Activated gamma-delta T cell treated with anti-CD3 and anti-CD28 coated beads, Interleukin-2, amount 50 U/mL, for 16 hours (primary cell): Measurements from ENCODE around the gene ALDH1L1.

Experiments used
- DNase-seq: peaks from one replicate; pipeline ENCODE4 v3.0.0-alpha.2; 2020; ENCODE audit warnings: low read depth

ALDH1L1 gene

DNA sequence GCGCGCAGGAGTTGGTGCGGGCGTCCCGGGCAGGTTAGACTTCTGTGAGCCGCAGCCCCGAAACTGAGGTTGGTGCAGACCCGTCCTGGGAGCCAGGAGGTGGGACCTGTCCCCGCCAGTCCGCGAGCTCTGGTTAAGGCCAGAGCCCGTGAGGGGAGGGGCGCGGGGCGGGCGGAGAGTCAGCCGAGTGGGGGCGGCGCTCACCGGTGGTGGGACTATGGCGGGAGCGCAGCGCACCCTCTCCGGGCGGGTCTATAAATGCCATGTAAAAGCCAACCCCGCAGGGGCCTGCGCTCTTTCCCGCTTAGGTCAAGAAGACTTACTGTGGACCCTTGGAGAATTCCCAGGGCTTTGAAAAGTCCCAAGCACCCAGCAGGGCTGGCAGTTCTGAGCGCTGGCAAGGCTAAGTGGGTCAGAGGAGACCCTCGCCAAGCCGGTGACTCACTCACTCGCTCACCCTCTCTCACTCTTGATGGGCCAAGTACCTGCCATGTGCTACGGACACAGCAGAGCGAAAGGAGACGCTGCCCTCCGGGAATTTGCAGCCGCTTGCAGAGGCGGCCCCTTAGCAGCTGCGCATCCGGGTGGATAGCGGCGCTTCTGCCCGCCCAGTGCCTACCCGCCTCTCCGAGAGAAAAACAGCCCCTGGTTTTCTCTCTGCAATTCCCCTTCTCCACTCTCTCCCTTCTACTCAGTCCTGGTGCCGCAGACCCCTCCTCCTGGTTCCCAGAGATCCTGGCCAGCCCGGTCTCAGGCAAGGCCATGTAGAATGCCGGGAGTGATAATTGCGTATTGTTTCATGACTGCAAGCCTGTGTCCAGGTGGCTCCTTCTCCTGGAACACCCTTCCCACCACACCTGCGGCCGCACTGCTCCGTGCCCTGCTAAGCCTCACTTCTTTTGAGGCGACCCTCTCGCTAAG is at the start of gene ALDH1L1:
Gene ALDH1L1, minus strand, starts transcription at position 110 of the 921 bp plus-strand sequence. CDS start 19,607 bp downstream, outside the sequence.
- no peak for DNase-seq

DNA sequence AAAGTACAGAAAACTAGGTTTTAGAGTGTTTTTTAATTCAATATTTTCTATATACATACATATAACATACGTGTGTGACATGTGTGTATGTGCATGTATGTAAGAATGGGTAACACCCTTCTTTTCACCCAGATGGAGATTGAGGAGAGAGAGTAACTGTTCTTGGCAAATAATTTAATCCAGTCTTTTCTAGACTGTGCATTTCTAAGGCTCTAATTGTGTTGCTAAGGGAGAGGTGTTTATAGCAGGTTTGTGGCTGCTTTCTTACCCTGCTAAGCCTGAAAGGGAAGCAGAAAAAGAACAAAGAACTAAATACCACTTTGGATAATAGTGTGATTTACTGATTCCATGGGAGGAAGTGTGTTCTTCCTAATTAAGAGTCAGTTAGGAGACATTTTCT is 46.0 kb upstream of the ALDH1L1 start:
- DNase-seq: no peak

DNA sequence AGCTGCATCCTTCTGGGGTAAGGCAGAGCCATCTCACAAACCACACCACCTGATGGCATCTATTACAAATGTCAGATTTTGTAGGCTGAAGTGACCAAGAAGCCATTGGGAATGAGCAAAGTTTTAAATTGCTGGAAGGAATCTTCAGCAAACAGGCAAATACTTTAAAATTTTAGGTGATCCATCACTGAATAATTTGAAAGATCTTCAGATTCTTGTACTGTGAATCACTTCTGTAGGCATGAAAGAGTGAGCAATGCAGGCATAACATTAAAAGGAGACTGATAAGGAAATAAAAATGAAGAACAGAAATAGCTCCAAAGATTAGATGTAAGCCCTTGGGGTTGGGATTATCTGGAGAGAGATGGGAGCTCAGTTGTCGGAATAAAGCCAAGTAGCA is 36.0 kb upstream of the ALDH1L1 start:
- no peak for DNase-seq

- DNase-seq: no peak
Observed at GRCh38 chr3:126213379-126214028, 33.1 kb upstream of the ALDH1L1 start.

- DNase-seq: no peak
Observed at GRCh38 chr3:126212620-126213378, 32.4 kb upstream of the ALDH1L1 start.

GRCh38 chr3:126212250-126212619 is 31.8 kb upstream of the ALDH1L1 start:
- DNase-seq: no peak

DNA sequence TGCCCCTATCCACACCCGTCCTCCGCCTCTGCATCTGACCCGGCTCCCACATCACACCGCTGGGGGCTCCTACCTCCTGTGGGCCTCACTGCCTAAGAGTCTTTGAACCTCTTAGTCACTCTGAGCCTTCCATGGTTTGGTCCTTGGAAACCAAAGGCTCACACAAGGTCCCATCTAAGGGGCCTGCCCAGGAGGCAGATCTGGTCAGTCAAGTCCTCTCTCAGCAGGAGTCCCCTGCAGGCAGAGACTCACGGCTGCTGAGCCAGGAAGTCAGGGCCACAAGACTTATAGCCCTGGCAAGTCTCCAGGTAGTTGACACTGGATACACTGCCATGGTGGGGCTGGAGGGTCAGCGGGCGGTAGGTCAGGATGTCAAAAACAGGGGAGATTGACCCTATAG is 31.2 kb upstream of the ALDH1L1 start:
- DNase-seq: no peak

DNA sequence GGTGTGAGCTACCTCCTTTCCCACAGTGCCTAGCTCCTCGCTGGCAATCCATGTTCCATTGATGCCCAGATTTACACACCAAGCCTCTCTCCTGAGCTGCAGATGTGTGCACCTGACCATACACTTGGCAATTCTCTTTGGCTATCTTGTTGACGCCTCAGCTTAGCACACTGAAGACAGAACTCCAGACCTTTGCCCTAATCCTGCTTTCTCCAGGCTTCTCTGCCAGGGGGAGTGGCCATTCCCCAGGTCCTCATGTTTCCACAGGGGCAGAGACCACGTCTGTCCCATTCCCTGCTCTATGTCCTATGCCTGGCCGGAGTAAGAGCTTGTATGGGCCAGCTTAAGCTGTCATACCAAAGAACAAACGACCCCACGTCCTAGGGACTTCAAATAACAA is 30.2 kb upstream of the ALDH1L1 start:
- DNase-seq: no peak

GRCh38 chr3:126209741-126210140 is 29.4 kb upstream of the ALDH1L1 start:
- no peak for DNase-seq

DNA sequence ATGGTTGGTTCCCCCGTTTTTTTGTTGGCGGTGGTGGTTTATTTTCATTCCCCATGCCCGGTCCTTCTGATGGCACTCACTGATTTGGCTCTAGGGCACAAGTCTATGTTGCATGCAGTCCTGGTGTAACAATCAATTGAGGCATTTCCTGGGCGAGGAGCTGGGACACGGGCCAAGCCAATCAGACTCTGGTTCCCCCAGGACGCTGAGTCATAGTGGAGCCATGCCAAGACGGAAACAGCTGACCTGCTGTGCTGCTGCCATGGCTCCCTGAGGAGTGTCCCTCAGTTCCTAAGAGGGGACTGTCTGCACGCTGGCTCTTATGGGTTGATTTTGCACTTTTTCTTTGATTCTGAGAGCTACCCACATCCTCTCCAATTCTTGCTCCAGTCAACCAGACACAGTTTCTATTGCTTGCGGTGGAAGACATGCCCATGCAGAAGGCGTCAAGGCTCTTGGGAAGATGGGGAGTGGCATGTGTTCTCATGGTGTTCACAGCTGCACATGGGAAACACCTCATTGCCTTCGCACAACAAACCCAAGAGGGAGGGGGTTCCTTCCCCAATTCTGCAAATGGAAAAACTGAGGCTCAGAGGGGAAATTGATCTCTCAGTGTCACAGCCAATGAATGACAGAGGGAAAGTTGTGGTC is 28.3 kb upstream of the ALDH1L1 start:
- no peak for DNase-seq

GRCh38 chr3:126208182-126208581 is 27.8 kb upstream of the ALDH1L1 start:
- DNase-seq: no peak

DNA sequence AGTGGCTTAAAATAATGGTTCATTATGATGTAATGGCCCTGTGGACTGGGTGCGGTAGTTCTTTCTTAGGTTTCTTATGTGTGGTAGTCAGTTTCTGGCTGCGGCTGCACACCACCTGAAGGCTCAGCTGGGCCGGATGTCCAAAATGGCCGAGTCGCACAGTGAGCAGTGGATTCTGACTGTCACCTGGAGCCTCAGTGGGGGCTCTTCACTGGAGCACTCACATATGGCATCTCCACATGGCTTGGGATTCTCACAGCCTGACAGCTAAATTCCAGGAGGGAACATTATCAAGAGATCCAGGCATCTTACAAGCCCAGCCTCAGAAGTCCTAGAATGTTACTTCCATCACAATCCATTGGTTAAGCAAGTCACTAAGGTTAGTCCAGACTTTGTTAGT is 26.8 kb upstream of the ALDH1L1 start:
- DNase-seq: no peak

GRCh38 chr3:126205717-126206655 is 25.6 kb upstream of the ALDH1L1 start:
- DNase-seq: no peak

GRCh38 chr3:126202680-126203079 is 22.3 kb upstream of the ALDH1L1 start:
- no peak for DNase-seq

DNA sequence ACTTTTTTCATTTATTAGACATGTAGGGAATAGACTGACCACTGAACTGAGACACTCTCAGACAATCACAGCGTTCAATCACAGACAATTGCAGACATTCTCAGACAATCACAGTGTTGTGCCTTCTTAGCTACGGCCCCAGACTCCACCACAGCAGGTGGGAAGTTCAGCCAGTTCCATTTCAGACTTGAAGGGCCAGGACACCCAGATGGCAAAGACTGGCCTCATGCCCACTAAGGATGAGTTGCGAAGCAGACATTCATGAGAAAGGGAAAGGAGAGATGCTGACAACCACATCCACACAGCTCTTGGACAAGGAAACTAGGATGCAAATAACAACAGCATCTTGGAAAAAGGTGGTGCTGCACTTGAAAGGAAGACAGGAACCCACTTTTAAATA is 21.9 kb upstream of the ALDH1L1 start:
- DNase-seq: no peak

DNA sequence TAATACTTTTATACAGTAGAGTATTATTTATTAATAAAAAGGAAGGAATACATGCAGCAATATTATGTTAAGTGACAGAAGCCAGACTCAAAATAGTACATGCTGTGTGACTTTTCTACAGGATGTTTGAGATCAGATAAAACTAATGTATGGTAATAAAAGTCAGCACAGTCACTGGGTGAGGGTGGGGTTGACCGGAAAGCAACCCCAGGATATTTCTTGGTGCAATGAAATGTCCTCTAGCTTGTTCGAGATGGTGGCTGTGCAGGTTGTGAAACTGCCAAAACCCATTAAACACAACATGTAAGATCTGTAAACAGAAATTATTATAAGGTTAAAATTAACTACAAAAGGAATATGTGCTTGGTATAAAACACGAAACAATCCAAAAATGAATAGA is 20.8 kb upstream of the ALDH1L1 start:
- no peak for DNase-seq

- DNase-seq: no peak
Observed at GRCh38 chr3:126200534-126200933, 20.1 kb upstream of the ALDH1L1 start.

- DNase-seq: no peak
Observed at GRCh38 chr3:126199256-126199655, 18.9 kb upstream of the ALDH1L1 start.

DNA sequence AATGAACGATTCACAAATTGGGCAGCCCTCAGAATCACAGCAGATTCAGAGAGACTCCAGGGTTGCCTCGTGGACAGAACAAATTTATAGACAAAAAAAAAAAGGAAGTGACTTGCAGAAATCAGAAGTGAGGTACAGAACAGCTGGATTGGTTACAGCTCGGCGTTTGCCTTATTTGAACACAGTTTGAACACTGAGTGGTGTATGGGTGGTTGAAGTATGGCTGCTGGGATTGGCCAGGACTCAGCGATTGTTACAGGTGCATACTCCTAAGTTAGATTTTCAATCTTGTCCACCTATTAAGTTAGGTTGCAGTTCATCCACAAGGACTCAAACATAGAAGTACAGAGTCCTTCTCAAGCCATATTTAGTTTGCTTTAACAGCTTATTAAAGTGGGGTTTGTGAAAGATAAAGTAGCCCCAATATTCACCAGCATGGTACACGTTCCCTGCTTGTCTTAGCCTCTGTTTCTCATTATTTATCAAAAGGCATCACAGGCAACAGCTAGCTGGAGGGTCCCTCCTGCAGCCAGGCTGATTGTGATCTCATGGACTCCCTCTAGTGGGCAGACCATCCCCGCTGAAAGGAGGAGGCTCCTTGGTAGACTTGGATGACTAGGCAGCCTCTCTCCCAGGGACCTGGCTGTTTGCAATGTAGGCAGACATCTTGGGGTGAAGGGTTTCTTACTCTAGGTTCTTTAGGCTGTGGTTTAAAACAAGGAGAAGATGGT is 17.6 kb upstream of the ALDH1L1 start:
- DNase-seq: peak; percentile 12

GRCh38 chr3:126197343-126197742 is 17.0 kb upstream of the ALDH1L1 start:
- DNase-seq: no peak
